ENCODE results near the gene CBY2. TPM values are rescaled to one million over a fixed set of nuclear protein-coding genes. Genes with fewer than 3 reads are reported as not detected.

CBY2 gene
- total RNA-seq, 1 donor from 2014 or later, result not detected

GRCh38 chr13:45688577-45688976 lies 13.5 kb upstream of the CBY2 start:
- FAIRE-seq, result no peak
- Mint-ChIP-seq H3K4me1 (ENCODE audit: low read depth, unreplicated experiment) (no peaks in the 10 kb centered on the region), H3K36me3 (ENCODE audit: low read depth, unreplicated experiment) (no peaks in the 10 kb centered on the region), H3K27ac (ENCODE audit: unreplicated experiment) (no peak overlapping the region), H3K4me3 (ENCODE audit: unreplicated experiment) (no peak overlapping the region), H3K27me3 (ENCODE audit: low read depth, unreplicated experiment) (peaks cover 8% of the 10 kb centered on the region), H3K9me3 (ENCODE audit: unreplicated experiment) (peaks cover 2% of the 10 kb centered on the region)
- no peak for DNase-seq (ENCODE audit: low read depth)
- no peaks in the 10 kb centered on the region for H4K20me1 ChIP-seq (ENCODE audit: insufficient read depth, low read length)
- H3K27ac ChIP-seq (ENCODE audit: low read depth, low read length), result no peak overlapping the region
- no peak overlapping the region for H3K4me3 ChIP-seq (ENCODE audit: insufficient read depth, low read depth, low read length)
- no peak overlapping the region for H2AFZ ChIP-seq (ENCODE audit: low read depth, low read length)
- H3K27me3 ChIP-seq (ENCODE audit: insufficient read depth, low read length), result peaks cover 3% of the 10 kb centered on the region
- H3K36me3 ChIP-seq (ENCODE audit: insufficient read depth, low read length), result no peaks in the 10 kb centered on the region
- no peaks in the 10 kb centered on the region for H3K79me2 ChIP-seq (ENCODE audit: insufficient read depth, low read length)
- H3K9me3 ChIP-seq (ENCODE audit: insufficient read depth, low read depth, low read length), result peaks cover 3% of the 10 kb centered on the region
- no peak for TF ChIP-seq CTCF (IDR thresholded peaks at IDR 0.05; ENCODE audit: insufficient read depth, low read depth, low read length)
- TF ChIP-seq EZH2 (IDR thresholded peaks at IDR 0.05; ENCODE audit: insufficient read depth, low read length), result no peak
- no peaks in the 10 kb centered on the region for H3K4me1 ChIP-seq (ENCODE audit: insufficient read depth, low read length)
- H3K4me2 ChIP-seq (ENCODE audit: low read length), result no peak overlapping the region
- no peak overlapping the region for H3K9ac ChIP-seq (ENCODE audit: low read length)

DNA sequence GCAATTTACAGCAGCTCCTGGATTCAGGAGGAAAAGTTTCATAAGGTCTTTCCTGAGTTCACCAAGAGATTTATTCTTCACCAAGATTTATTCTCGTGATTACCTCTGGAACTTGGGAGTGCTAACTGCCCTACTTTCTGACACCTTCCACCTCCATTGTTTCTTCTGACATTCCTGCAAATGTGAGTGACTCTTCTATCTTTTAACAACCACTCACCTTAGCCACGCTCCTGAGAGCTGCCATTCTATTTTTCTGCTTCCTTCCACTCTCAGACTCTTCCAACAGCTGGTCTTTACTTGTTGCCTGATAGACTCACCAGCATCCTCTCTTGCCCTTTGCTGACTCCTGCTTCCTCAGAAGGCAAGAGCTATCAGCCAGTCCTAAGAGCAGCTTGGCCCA lies 11.5 kb upstream of the CBY2 start:
- Histone ChIP-seq H3K9me3 (ENCODE audit: insufficient read depth, low read depth, low read length) (peaks cover 3% of the 10 kb centered on the region), H3K36me3 (ENCODE audit: insufficient read depth, low read length) (no peaks in the 10 kb centered on the region), H3K4me2 (ENCODE audit: low read length) (no peak overlapping the region), H3K27ac (ENCODE audit: low read depth, low read length) (no peak overlapping the region), H3K79me2 (ENCODE audit: insufficient read depth, low read length) (no peaks in the 10 kb centered on the region), H3K9ac (ENCODE audit: low read length) (no peak overlapping the region), H2AFZ (ENCODE audit: low read depth, low read length) (no peak overlapping the region), H3K27me3 (ENCODE audit: insufficient read depth, low read length) (peaks cover 3% of the 10 kb centered on the region), H3K4me1 (ENCODE audit: insufficient read depth, low read length) (no peaks in the 10 kb centered on the region), H3K4me3 (ENCODE audit: insufficient read depth, low read depth, low read length) (no peak overlapping the region), H4K20me1 (ENCODE audit: insufficient read depth, low read length) (no peaks in the 10 kb centered on the region)
- no peak for DNase-seq (ENCODE audit: low read depth)
- TF ChIP-seq EZH2 (IDR thresholded peaks at IDR 0.05; ENCODE audit: insufficient read depth, low read length), result no peak
- no peak for TF ChIP-seq CTCF (IDR thresholded peaks at IDR 0.05; ENCODE audit: insufficient read depth, low read depth, low read length)
- peaks cover 6% of the 10 kb centered on the region for H3K27me3 Mint-ChIP-seq (ENCODE audit: low read depth, unreplicated experiment)
- H3K4me1 Mint-ChIP-seq (ENCODE audit: low read depth, unreplicated experiment), result no peaks in the 10 kb centered on the region
- no peaks in the 10 kb centered on the region for H3K36me3 Mint-ChIP-seq (ENCODE audit: low read depth, unreplicated experiment)
- H3K27ac Mint-ChIP-seq (ENCODE audit: unreplicated experiment), result no peak overlapping the region
- H3K4me3 Mint-ChIP-seq (ENCODE audit: unreplicated experiment), result no peak overlapping the region
- no peak for FAIRE-seq
- H3K9me3 Mint-ChIP-seq (ENCODE audit: unreplicated experiment), result peaks cover 2% of the 10 kb centered on the region

DNA sequence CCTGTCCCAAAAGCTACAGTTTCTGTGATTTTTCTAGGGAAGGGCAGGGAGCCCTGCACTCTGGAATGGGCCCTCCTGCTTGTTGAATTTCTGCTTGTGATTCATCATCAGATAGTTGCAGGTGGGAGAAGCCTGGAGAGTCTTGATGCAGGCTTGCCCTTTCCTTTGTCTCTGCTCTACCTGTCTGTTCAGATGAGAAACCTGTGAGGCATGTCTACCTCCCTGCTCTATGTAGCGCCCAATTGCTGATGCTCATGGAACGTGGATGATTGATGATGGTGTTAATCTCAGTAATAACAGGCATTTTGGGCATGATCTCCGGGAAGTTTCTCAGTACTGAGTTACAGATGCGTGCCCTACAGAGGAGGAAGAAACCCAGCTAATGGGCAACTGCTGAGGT lies 10.9 kb upstream of the CBY2 start:
- no peak overlapping the region for H2AFZ ChIP-seq (ENCODE audit: low read depth, low read length)
- H3K4me3 ChIP-seq (ENCODE audit: insufficient read depth, low read depth, low read length), result no peak overlapping the region

More for the DNA sequence above, 10.9 kb upstream of the CBY2 start:
- H3K9me3 Mint-ChIP-seq (ENCODE audit: unreplicated experiment), result peaks cover 2% of the 10 kb centered on the region
- DNase-seq (ENCODE audit: low read depth) (no peak), FAIRE-seq (no peak)
- Histone ChIP-seq H3K4me2 (ENCODE audit: low read length) (no peak overlapping the region), H3K27ac (ENCODE audit: low read depth, low read length) (no peak overlapping the region), H3K9ac (ENCODE audit: low read length) (no peak overlapping the region), H3K27me3 (ENCODE audit: insufficient read depth, low read length) (peaks cover 3% of the 10 kb centered on the region), H4K20me1 (ENCODE audit: insufficient read depth, low read length) (no peaks in the 10 kb centered on the region), H3K9me3 (ENCODE audit: insufficient read depth, low read depth, low read length) (peaks cover 3% of the 10 kb centered on the region), H3K36me3 (ENCODE audit: insufficient read depth, low read length) (no peaks in the 10 kb centered on the region), H3K79me2 (ENCODE audit: insufficient read depth, low read length) (no peaks in the 10 kb centered on the region), H3K4me1 (ENCODE audit: insufficient read depth, low read length) (no peaks in the 10 kb centered on the region)
- no peaks in the 10 kb centered on the region for H3K36me3 Mint-ChIP-seq (ENCODE audit: low read depth, unreplicated experiment)
- H3K27me3 Mint-ChIP-seq (ENCODE audit: low read depth, unreplicated experiment), result peaks cover 6% of the 10 kb centered on the region
- no peak overlapping the region for H3K4me3 Mint-ChIP-seq (ENCODE audit: unreplicated experiment)
- no peak overlapping the region for H3K27ac Mint-ChIP-seq (ENCODE audit: unreplicated experiment)
- H3K4me1 Mint-ChIP-seq (ENCODE audit: low read depth, unreplicated experiment), result no peaks in the 10 kb centered on the region
- TF ChIP-seq EZH2 (IDR thresholded peaks at IDR 0.05; ENCODE audit: insufficient read depth, low read length), result no peak
- TF ChIP-seq CTCF (IDR thresholded peaks at IDR 0.05; ENCODE audit: insufficient read depth, low read depth, low read length), result no peak
